Psoas muscle (tissue), 8 donors: Measurements from ENCODE around the gene ADARB1. TPM values are rescaled to one million over a fixed set of nuclear protein-coding genes. Genes with fewer than 3 reads are reported as not detected.
A peak's percentile ranks its signal among the peaks of the same experiment; 100 is the strongest.

Experiments
- ATAC-seq, 4 donors: fragments of 200-7000 bp; cut with Tn5 transposase; one replicate each; pipeline ENCODE4 v1.9.1; 2020; ENCODE audit warnings: moderate library complexity in 3 of 4, mild to moderate bottlenecking in 2 of 4
- DNase-seq, 2 donors: peaks; one replicate each; pipeline ENCODE4 v3.0.0-alpha.2; 2020
- H3K27ac ChIP-seq: fragments of 200-600 bp; one replicate; pipeline ENCODE4 v1.8.0; 2022
- H3K27me3 ChIP-seq, 3 donors: fragments of 200-600 bp in 1 of 3; one replicate each; pipeline versions ENCODE4 v1.6.1 to v1.8.0; 2013 to 2022; ENCODE audit warnings: low read length in 2 of 3, mild to moderate bottlenecking in 2 of 3, moderate library complexity in 1 of 3; ENCODE audit not compliant: insufficient read depth in 3 of 3
- H3K36me3 ChIP-seq, 2 donors: fragments of 200-600 bp in 1 of 2; one replicate each; pipeline versions ENCODE4 v1.6.1 to v1.8.0; 2013 to 2022; ENCODE audit warnings: low read depth in 1 of 2, mild to moderate bottlenecking in 1 of 2, moderate library complexity in 1 of 2; ENCODE audit not compliant: insufficient read depth in 1 of 2
- H3K4me1 ChIP-seq: fragments of 200-600 bp; one replicate; pipeline ENCODE4 v1.8.0; 2022
- H3K4me3 ChIP-seq: fragments of 200-600 bp; one replicate; pipeline ENCODE4 v1.8.0; 2022; ENCODE audit warnings: mild to moderate bottlenecking
- H3K9me3 ChIP-seq: fragments of 200-600 bp; one replicate; pipeline ENCODE4 v1.8.0; 2022
- WGBS, 3 donors: extraction: QIAGEN DNeasy Blood & Tissue Kit; methylation state at CpG; one replicate each; pipeline versions ENCODE4 v1.1.6 to v1.1.7; 2013; 5-methylcytosine and 5-hydroxymethylcytosine counted together
- intact Hi-C, 2 donors: fragments of 100-400 bp; cut with DNase I; formaldehyde crosslinking; loops; one replicate each; pipeline versions ENCODE4 v1.11.0 to v1.14.2; 2022
- polyA plus RNA-seq, 3 donors: library from polyadenylated mRNA; stranded (reverse); fragments of 200-250 nt; gene quantifications; one replicate each; pipeline ENCODE4 v1.2.3, GENCODE V29; 2013
- total RNA-seq, 4 donors: library from RNA; stranded (reverse); fragmentation: NEBNext Ultra II Directional in 2 of 4; extraction: Animal tissue kit (Norgen Biotek cat#: 25700) in 2 of 4; gene quantifications; one replicate each; pipeline versions ENCODE4 v1.2.1 to v1.2.4, GENCODE V29; 2021 to 2023
- TF ChIP-seq, protein P1 (sequence below): fragments of 200-600 bp; IDR thresholded peaks from one replicate; pipeline ENCODE4 v1.8.0; 2022; ENCODE audit warnings: antibody characterized with exemption
- donor health status: healthy with polysubstance abuse.
- donor health status: DM: no; HTN: no; CAD: no; lungs with moderate emphysema.
- donor health status: Bipolar disorder and iron deficiency.
- donor health status: healthy.
- donor health status: DM: yes; HTN: yes; CAD: no.
- donor health status: DM: no; HTN: no; CAD: no.
- donor health status: DM: no; HTN: no; CAD: no.
- donor health status: DM: yes; HTN: yes; CAD: no.

The ADARB1 gene
- total and polyA plus RNA-seq, 7 donors: 3.8 to 22.7 (median 6.9) TPM

DNA sequence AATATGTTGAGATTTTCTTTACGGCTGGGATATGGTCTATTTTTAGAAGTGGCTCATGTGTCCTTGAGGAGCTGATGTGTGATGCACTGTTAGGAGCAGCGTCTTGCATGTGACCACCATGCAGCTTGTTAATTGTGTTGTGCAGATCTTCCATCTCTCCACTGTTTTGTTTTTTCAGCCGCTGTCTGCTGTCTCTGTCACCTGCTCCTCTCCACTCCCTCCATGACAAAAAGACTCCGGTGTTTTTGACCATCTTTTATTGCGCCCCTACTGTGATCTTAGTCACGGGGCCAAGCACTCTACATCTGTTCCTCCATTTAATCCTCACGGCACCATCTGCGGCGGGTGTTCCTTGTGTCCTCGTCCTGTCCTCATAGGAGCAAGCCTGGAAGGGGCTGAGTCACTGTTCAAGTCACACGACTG lies 51.8 kb downstream of the ADARB1 start:
- Histone ChIP-seq H3K4me3 (no peak overlapping the region), H3K9me3 (no peaks in the 10 kb centered on the region), H3K27me3 (no peaks in the 10 kb centered on the region), H3K27ac (peak overlapping the region; percentile 63), H3K4me1 (peaks cover 43% of the 10 kb centered on the region), H3K36me3 (no peaks in the 10 kb centered on the region)
- ATAC-seq (peak; percentile 40 to 73 (median 65)), DNase-seq (no peak)
- 27 to 52% (median 36%) methylated on average over 11 of the region's 11 CpGs for WGBS, 3 donors
- intact Hi-C loops: loop anchor here (5.0 to 10.0 kb wide), 2 partner anchors 51 to 74 kb away; partner anchors contain the start of gene ADARB1 (in 1 of the 2)
- TF ChIP-seq, protein P1, sequence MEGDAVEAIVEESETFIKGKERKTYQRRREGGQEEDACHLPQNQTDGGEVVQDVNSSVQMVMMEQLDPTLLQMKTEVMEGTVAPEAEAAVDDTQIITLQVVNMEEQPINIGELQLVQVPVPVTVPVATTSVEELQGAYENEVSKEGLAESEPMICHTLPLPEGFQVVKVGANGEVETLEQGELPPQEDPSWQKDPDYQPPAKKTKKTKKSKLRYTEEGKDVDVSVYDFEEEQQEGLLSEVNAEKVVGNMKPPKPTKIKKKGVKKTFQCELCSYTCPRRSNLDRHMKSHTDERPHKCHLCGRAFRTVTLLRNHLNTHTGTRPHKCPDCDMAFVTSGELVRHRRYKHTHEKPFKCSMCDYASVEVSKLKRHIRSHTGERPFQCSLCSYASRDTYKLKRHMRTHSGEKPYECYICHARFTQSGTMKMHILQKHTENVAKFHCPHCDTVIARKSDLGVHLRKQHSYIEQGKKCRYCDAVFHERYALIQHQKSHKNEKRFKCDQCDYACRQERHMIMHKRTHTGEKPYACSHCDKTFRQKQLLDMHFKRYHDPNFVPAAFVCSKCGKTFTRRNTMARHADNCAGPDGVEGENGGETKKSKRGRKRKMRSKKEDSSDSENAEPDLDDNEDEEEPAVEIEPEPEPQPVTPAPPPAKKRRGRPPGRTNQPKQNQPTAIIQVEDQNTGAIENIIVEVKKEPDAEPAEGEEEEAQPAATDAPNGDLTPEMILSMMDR: no peak

GRCh38 chr21:45126983-45127382 lies 52.6 kb downstream of the ADARB1 start:
- TF ChIP-seq, protein P1: no peak
- Histone ChIP-seq H3K9me3 (no peaks in the 10 kb centered on the region), H3K36me3 (no peaks in the 10 kb centered on the region), H3K4me3 (no peak overlapping the region), H3K27me3 (no peaks in the 10 kb centered on the region), H3K4me1 (peaks cover 50% of the 10 kb centered on the region), H3K27ac (peak overlapping the region; percentile 63)
- DNase-seq (no peak), ATAC-seq (no peak)
- 91 to 96% (median 91%) methylated on average over 7 of the region's 7 CpGs for WGBS, 3 donors
- intact Hi-C loops: loop anchor here (5.0 to 10.0 kb wide), 2 partner anchors 52 to 75 kb away; partner anchors contain the start of gene ADARB1 (in 1 of the 2)

GRCh38 chr21:45127937-45128336 lies 53.6 kb downstream of the ADARB1 start:
- no peak overlapping the region for H3K4me3 ChIP-seq
- no peak for ATAC-seq
- no peaks in the 10 kb centered on the region for H3K27me3 ChIP-seq
- 89 to 97% (median 90%) methylated on average over 13 of the region's 13 CpGs for WGBS, 3 donors
- no peak overlapping the region for H3K27ac ChIP-seq
- H3K4me1 ChIP-seq: peaks cover 59% of the 10 kb centered on the region
- no peaks in the 10 kb centered on the region for H3K9me3 ChIP-seq
- no peaks in the 10 kb centered on the region for H3K36me3 ChIP-seq
- intact Hi-C loops: loop anchor here (2.0 to 10.0 kb wide), 3 partner anchors 53 to 179 kb away; partner anchors contain the start of gene ADARB1 (in 1 of the 2)
- TF ChIP-seq, protein P1: no peak
- DNase-seq: no peak

DNA sequence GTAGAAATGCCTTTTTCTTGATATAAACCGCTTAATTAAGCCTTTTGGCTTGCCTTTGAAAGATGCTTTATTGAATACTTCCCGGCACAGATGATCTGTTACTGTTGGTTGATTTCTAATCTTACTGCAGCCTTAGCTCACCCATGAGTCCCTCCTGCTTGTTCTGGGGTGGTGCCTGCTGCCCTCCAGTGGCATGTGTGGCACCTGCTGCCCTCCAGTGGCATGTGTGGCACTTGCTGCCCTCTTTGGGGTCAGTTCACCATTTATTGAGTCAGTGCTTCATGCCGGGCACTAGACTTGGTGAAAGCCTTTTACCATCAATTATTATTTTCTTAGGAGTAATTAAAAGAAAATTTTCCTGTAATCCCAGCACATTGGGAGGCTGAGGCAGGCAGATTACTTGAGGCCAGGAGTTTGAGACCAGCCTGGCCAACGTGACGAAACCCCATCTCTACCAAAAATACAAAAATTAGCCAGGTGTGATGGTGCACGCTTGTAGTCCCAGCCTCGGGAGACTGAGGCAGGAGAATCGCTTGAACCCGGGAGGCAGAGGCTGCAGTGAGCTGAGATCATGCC lies 54.3 kb downstream of the ADARB1 start:
- ATAC-seq (peak; percentile 75 to 86 (median 80)), DNase-seq (peak; percentile 78 to 89)
- no peaks in the 10 kb centered on the region for H3K36me3 ChIP-seq
- intact Hi-C loops: loop anchor here (2.0 to 10.0 kb wide), 3 partner anchors 54 to 180 kb away; partner anchors contain the start of gene ADARB1 (in 1 of the 2)
- peaks cover 64% of the 10 kb centered on the region for H3K4me1 ChIP-seq
- TF ChIP-seq, protein P1: peak; percentile 95
- no peaks in the 10 kb centered on the region for H3K27me3 ChIP-seq
- no peak overlapping the region for H3K4me3 ChIP-seq
- H3K27ac ChIP-seq: peak overlapping the region; percentile 69
- WGBS, 3 donors: 42 to 56% (median 45%) methylated on average over 9 of the region's 9 CpGs
- no peaks in the 10 kb centered on the region for H3K9me3 ChIP-seq
